HTERT RPE-1 (cell line): ENCODE data around the gene ITIH3.
"Not testable (repeated sequence)": the region's sequence is repeated elsewhere in the genome, so short reads cannot be mapped to it uniquely, and the experiment has no call there.

Source experiments
- in situ Hi-C: fragments of 300-500 bp; cut with MboI; formaldehyde crosslinking; loops from 4 replicates; pipeline ENCODE4 v1.14.3; 2020; ENCODE audit warnings: low sequenced_read_pairs

Gene ITIH3

GRCh38 chr3:52794612-52795099 lies at the start of gene ITIH3:
Gene ITIH3 (plus strand): TSS chr3:52794796. CDS start chr3:52794804, 8 bp downstream.
- in situ Hi-C loops = no loop called here

DNA sequence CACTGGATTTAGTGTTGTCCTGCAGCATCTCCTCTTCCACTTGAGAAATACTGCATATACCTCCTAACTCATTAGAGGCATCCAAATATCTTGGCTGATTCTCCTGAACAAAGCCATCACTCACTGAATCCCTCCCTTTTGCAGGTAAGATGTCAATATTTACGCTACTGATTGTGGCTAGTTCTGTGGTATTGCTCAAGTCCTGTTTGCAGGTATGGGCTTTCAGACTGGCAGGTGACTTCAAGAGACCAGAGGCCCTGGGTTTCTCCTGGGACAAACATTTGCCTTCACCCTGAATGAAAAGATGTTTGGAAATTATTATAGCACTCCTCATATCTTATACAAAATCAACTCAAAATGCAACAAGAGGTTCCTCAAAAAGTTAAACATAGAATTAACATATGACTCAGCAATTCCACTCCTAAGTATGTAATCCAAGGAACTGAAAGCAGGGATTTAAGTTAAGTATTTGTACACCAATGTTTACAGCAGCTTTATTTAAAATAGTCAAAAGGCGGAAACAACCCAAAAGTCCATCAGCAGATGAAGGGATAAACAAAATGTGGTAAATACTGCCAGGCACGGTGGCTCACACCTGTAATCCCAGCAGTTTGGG lies 42.4 kb upstream of the ITIH3 start:
- in situ Hi-C loops = no loop called here

GRCh38 chr3:52754373-52754772 lies 40.2 kb upstream of the ITIH3 start:
- in situ Hi-C loops = no loop called here

DNA sequence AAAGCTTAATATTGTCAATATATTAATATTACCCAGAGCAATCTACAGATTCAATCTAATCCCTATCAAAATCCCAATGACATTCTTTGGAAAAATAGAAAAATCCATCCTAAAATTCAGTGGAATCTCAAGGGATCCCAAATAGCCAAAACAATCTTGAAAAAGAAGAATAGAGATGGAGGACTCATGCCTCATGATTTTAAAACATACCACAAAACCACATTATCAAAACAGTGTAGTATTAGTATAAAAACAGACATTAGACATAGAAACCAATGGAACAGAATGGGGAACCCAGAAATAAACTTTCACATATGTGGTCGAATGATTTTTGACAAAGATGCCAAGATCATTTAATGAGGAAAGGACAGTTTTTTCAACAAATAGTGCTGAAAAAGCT lies 38.5 kb upstream of the ITIH3 start:
- in situ Hi-C loops = no loop called here

GRCh38 chr3:52763466-52763865 lies 31.1 kb upstream of the ITIH3 start:
- in situ Hi-C loops = no loop called here

GRCh38 chr3:52769786-52770455 lies 24.7 kb upstream of the ITIH3 start:
- in situ Hi-C loops = no loop called here

DNA sequence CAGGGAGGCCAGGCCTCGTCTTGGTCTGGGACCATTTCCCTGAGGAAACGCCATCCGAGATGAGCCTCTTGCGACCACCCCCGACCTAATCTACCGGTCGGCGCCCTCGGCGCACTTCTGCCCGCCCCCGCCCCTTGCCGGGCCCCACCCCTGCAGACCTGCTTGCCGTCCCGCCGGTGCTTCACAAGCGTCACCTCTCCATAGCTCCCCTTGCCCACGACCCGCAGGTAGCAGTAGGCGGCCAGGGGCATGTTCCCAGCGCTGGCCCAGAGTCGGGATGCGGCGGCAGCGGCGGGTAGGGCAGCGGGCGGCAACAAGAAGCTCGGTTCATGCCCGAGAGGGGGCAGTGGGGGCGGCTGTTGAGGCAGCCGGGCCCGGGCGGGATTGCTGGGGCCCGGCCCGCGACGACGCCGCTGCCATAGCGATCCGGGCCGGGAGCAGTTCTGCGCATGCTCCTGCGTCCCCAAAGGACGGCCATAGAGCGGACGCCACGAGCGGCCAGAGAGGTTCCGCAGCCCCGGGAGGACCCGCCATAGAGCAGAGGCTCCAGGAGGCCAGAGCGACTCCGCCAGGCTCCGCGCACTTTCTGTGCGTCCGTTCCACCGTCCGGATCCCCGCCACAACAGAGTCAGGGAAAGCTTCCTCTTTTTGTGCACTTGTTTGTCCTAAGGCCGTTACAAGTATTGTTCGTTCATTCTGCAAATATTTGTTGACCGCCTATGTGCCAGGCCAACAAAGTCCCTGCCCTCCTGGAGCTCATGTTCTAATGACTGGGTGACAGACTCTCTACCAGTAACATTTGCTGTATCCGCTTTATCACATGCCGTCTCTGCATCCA lies 23.9 kb upstream of the ITIH3 start, which contains the start of gene NEK4:
NEK4 (minus strand) TSS at position 445 of the 838 bp plus-strand sequence; CDS start at position 251, 194 bp downstream.
- in situ Hi-C loops = no loop called here

- in situ Hi-C loops = no loop called here
Observed at GRCh38 chr3:52771334-52771681, 23.3 kb upstream of the ITIH3 start.

DNA sequence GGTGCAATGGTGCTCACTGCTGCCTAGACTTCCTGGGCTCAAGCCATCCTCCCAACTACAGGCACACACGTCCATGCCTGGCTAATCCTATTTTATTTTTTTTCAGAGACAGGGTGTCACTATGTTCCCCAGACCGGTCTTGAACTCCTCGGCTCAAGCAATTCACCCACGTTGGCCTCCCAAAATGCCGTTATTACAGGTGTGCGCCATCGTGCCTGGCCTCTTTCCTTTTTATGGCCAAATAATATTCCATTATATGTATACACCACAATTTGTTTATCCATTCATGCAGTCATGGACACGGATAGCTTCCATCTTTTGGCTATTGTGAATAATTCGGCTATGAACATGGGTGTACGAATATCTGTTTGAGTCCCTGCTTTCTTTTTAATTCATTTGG lies 22.9 kb upstream of the ITIH3 start:
- in situ Hi-C loops = no loop called here

DNA sequence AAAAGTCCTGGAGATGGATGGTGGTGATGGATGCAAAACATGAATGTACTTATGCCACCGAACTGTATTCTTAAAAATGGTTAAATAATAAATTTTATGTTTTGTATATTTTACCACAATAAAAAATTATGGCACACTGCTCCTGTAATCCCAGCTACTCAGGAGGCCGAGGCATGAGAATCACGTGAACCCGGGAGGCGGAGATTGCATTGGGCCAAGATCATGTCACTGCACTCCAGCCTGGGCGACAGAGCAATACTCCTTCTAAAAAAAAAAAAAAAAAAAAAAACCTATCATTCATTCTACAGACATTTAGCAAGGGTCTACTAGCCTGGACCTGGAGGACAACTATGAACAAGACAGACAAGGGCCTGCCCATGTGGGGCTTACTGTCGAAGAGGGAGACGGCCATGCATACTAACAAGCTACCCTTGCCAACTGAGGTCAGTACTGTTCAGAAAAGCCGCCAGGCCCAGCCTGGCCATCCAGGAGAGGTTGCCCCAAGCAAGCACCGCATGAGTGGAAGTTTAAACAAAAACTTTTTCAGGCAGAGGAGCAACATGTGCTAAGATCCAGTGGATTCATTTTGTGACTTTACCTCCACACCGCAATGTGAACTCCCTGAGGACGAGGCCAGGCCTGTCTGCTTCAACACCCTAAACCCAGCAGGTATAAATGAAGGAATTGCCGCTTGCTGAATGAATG lies 21.1 kb upstream of the ITIH3 start:
- in situ Hi-C loops = no loop called here

- in situ Hi-C loops = no loop called here
Observed at GRCh38 chr3:52774066-52774713, 20.4 kb upstream of the ITIH3 start.

GRCh38 chr3:52774901-52775864 lies 19.4 kb upstream of the ITIH3 start:
- in situ Hi-C loops = no loop called here

- in situ Hi-C loops = no loop called here
Observed at GRCh38 chr3:52775877-52776276, 18.7 kb upstream of the ITIH3 start.

DNA sequence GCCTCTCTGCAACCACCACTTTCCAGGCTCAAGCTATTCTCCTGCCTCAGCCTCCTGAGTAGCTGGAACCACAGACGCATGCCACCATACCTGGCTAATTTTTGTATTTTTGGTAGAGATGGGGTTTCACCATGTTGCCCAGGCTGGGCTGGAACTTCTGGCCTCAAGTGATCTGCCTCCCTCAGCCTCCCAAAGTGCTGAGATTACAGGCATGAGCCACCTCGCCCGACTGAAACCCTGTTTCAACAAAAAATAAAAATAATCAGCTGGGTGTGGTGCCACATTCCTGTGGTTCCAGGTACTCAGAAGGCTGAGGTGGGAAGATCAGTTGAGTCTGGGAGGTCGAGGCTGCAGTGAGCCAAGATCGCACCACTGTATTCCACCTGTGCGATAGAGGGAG lies 18.1 kb upstream of the ITIH3 start:
- in situ Hi-C loops = not testable (repeated sequence)

GRCh38 chr3:52777127-52777958 lies 17.3 kb upstream of the ITIH3 start, which contains the start of gene ITIH1:
Gene ITIH1 (plus strand): TSS chr3:52777599. CDS start chr3:52777616, 17 bp downstream.
- in situ Hi-C loops = no loop called here

DNA sequence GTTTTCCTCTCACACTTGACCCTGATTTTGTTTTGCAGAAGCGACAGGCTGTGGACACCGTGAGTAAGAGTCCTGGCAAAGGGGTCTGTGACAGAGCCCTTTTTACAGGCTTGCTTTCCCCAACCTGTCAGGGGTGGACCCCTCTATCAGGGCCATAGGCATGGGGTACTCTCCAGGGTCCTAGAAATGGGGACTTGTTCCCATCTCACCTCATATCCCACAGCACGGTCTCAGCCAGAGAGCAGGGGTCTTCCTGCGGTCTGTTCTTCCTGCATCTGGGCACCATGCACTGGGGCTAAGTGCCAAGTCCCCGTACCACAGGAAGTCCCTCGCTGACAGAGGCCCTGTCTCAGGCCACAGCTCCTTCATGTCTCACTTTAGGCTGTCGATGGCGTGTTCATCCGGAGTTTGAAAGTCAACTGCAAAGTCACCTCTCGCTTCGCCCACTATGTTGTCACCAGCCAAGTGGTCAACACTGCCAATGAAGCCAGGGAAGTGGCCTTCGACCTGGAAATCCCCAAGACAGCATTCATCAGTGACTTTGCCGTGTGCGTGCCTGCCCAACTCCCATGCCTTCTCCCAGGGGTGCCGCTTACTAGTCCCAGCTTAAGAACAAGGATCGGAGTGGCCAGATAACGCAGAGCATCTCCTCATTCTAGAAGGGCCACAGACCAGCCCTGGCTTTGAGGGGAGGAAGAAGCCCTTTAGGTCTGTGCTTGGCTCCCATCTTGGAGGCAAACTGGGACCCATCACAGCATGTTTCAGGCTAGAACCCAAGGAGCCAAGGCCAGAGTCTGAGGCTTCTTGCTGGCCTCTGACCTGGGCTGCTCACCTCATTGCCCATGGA lies 16.4 kb upstream of the ITIH3 start:
- in situ Hi-C loops = no loop called here

DNA sequence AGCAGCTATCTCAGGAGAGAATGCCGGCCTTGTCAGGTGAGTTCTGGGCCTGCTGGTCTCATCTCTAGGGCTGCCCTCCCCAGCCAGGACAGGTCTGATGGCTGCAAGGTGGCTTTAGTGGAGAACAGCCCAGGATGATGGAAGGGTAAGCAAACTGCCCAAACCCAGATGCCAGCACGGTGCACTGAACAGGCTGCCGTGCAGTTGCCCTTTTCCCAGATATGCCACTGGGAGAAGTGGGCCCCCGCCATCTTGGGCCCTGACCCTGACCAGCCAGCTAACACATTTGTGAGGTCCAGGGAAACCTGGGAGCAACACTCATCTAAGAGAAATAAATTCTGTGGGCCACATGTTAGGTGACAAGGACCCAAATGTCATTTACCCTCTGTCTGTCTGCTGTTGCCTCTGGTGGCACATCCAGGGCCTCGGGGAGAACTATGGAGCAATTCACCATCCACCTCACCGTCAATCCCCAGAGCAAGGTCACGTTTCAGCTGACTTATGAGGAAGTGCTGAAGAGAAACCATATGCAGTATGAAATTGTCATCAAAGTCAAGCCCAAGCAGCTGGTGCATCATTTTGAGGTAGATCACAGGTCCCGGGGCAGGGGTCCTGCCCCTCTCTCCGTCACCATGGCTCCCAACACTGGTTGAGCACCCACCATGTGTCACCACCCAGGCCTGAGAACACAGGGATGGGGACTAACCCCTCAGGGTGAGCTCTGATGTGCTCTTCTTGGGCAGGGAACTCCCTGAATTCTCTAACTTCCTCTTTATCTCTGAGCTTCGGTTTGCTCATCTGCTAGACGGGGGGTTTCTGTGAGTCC lies 15.4 kb upstream of the ITIH3 start:
- in situ Hi-C loops = no loop called here
